Erythroblast (primary cell): ENCODE measurements around the gene VCAM1.

Experiments
- GATA1 ChIP-seq: IDR thresholded peaks from 2 replicates; pipeline ENCODE4 v1.6.1; 2011; ENCODE audit warnings: low read depth, mild to moderate bottlenecking, control low read depth, low read length, moderate library complexity
- POLR2A ChIP-seq: IDR thresholded peaks from 2 replicates; pipeline ENCODE4 v1.6.1; 2011; ENCODE audit warnings: mild to moderate bottlenecking, low read length

DNA sequence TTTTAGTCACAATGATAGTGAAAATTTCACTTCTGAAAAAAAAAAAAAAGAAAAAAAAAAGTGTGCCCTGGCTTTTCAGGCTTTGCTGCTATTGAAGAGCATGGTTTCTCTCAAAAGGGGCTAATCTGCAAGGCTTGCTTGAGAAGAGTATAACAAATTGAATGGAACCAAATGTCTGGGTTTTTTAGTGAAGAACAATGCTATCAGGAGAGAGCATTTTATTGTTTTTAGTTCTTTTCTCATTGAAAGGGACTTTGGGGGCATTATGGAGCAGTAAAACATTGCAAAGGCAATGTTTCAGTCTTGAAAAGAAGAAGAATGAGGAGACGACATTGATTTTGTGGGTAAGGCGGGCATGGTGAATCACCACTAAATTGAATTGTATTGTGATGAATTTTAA lies 28.2 kb downstream of the VCAM1 start:
- TF ChIP-seq POLR2A (no peak), GATA1 (no peak)
